GM19468 (cell line): ENCODE measurements around the gene ARNT2.
"Not testable (repeated sequence)": the region's sequence is repeated elsewhere in the genome, so short reads cannot be mapped to it uniquely, and the experiment has no call there.

Experiments used
- ATAC-seq: cut with Tn5 transposase; IDR thresholded peaks from one replicate; pipeline ENCODE4 v1.9.1; 2021; ENCODE audit warnings: mild to moderate bottlenecking, moderate library complexity, moderate number of reproducible peaks; ENCODE audit not compliant: unreplicated experiment; ENCODE audit errors: extremely low read depth

ARNT2 gene

DNA sequence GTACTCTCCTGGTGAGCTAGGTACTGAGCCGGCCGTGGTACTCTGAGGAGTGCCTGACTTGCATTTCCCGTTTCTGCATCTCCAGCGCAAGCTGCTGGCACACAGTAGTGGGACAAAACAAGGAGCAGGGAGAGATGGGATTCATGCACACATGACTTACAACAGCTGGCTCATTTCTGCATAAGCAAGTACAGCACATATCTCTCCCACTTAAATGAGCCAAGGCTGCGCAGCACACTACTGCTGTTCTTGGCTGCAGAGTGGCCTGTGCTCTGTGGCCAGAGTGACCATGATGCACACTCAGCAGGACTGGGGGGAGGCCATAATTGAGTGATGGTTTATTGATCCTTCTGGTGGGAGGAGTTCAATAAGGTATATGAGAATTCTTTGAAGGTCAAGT is 231.8 kb downstream of the ARNT2 start:
- no peak for ATAC-seq

DNA sequence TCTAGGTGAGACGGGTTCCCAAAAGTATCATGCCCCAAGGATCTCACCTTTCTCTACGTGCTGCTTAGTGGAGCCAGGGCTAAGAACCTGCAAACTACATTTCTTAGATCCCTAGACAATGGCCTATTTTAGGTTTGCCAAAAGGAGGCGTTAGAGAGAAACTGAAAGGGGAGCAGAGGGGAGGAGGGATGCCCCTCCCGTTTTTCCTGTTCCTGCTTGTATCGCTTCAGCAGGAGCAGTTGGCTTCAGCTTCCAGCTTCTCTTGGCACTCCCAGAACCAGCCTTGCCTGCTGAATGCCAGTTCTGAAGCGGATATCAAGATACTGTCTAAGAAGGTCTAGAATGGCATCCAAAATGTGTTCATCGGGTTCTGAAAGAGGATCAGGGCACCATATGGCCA is 232.5 kb downstream of the ARNT2 start:
- no peak for ATAC-seq

DNA sequence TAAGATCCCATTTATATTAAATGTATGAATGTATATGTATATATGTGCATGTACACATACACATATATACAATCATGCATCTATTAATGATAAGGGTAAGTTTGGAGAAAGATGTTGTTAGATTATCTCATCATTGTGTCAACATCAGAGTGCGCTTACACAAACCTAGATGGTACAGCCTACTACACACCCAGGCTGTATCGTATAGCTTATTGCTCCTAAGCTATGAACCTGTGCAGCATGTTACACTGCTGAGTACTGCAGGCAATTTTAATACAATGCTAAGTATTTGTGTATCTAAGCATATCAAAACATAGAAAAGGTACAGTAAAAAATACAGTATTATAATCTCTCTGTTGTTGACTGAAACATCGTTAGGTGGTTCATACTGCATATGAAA is 233.6 kb downstream of the ARNT2 start:
- ATAC-seq, result no peak

DNA sequence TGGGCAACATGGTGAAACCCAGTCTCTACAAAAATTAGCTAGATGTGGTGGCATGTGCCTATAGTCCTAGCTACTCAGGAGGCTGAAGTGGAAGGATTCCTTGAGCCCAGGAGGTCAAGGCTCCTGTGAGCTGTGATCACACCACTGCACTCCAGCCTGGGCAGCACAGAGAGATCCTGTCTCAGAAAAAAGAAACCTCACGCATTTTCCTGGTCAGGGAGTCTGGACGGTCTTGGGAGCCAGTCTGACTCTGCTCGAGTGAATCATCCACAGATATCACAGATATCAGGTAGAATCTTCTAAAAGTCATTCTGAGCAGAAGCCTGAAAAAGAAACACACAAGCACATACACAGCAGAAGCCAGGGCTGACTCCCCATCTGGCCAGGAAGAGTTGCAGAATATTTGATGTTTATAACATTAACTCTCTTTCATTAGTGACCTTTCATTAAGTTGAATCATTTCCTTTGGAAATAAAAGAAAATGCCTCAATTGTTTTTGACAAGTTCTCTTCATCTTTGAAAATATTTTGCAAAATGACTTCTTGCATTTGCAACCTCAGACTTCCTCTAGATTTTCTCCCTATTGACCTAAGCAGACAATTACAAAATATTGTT is 234.5 kb downstream of the ARNT2 start:
- ATAC-seq, result no peak

DNA sequence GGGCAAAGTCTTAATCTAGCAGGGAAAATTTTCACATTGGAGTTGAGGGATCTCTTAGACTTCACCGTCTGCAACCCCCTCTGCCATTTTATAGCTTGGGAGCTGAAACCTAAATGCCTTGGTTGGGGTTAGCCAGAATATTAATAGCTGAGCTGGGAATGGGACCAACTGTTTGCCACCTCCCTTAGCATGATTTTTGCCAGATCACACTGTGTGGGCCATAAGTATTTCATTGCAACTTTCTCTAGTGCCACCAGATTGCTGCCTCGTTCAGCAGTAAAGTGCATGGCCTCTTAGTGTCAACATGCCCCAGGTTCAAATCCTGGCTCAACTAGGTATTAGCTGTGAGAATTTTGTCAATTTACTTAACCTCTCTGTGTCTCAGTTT is 235.0 kb downstream of the ARNT2 start:
- ATAC-seq, result no peak

DNA sequence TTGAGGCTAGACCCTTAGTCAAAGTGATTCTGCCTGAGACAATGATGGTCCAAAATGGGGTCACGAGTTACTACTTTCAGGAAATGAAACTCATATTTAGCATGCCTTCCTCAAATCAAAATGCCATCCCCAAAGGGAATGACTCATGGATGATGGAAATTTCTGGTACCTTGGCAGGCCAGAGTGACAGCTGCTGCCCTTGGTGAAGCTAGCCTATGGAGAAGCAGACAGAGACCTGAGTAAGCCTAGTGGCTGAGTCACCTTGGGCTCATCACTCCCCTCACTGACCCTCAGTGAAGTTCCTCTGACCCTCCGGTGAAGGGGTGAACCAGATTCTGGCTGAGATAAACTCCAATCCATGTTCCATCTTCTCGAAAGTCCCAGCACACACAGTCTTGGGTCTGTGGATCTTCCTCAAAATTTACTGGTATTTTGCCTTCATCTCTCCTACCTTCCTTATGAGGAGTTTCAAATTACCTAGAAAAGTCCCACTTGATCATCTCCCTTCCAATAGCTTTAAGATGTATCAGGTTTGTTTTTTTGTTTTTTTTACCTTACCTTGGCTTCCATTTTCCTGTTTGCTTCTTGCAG is 236.4 kb downstream of the ARNT2 start:
- ATAC-seq, result no peak

DNA sequence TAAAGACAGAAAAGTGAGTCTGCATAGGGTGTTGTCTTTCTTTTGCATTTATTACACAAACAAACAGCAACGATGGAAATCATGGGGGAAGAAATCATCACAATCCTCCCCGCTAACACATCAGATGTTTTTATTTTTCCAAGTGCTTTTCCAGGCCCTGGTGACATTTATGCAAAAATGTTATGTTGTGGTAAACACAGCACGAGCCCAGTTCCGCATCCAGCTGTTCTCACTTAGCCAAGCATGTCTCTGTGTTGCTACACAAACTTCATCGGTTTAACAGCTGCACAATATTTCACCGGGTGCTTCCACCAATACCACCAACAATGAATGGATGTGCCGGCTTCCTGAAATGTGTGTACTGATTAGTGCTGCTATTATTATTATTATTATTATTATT is 237.2 kb downstream of the ARNT2 start:
- ATAC-seq, result no peak

DNA sequence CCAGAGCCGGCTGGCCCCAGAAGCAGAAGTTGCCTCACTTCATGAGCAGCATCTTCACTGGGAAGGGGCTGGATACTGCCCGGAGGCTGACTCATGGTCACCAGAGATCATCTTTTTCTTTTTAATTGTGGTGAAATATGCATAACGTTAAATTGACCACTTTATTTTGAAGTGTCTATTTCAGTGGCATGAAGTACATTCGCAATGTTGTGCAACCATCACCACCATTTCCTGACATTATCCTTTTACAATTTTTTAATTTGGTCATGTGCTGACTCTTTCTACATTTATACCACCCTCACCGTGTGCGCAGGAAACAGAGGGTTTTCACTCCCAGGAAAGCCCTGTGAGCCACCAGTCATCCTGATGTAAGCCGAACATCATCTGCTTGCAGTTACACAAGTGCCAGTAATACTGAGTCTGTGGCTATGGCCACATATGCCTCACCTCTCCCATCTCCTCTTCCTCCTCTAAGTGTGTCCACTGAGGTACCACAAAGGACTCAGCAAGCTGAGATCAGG is 239.3 kb downstream of the ARNT2 start:
- ATAC-seq, result no peak

DNA sequence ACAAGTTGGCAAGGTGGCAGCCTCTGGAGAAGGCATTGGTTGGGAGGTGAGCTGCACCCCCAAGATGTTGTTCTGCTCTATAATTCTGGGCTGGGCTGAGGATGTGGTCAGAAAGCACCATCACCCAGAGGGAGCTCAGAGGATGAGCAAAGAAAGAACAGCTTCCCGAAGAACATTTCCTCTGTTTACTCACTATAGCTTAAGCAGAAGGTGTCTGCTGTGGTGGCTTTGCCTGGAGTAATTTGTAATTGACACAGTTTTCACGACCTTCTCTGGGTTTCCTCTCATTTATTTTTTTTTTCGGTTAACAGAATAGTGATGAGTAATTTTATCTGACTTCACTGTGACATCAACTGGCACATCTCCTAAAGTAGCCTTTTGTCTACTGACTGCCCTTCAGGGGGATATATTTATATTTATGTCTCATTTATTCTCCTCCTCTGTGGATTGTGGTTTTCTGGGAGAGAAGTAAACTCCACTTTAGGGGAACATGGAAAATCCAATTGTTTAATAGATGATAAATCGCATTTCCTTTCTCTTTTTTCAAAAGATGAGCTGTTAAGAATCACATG is 241.4 kb downstream of the ARNT2 start:
- ATAC-seq, result no peak

DNA sequence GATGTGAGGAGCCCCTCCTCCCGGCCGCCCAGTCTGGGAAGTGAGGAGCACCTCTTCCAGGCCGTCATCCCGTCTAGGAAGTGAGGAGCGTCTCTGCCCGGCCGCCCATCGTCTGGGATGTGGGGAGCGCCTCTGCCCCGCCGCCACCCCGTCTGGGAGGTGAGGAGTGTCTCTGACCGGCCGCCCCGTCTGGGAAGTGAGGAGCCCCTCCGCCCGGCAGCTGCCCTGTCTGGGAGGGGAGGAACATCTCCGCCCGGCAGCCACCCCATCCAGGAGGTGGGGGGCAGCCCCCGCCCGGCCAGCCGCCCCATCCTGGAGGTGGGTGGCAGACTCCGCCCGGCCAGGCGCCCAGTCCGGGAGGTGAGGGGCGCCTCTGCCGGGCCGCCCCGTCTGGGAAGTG is 243.2 kb downstream of the ARNT2 start:
- ATAC-seq, result not testable (repeated sequence)
